ENCODE measurements around the gene MSH4.

Gene MSH4

DNA sequence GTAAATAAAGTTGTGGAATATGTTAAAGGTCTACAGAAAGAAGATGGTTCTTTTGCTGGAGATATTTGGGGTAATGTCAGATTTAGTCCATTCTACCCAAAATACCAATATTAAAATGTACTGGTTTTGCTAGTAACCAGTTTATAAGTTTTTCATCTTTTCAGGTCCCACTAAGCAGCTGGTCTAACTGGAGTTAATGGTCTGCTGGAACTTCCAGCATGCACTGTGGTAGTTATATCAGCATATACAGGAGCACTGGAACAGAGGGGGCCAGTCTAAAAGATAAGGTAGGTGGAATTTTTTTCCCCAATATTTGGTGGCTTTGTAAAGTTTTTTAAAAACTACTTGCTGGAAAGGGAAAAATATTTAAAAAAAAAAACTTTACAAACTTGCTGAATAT is 6.7 kb upstream of the MSH4 start:
- Histone ChIP-seq H3K79me1 (ENCODE audit: low read depth, low read length) (no peaks in the 10 kb centered on the region), H4K91ac (ENCODE audit: low read depth, low read length, poor library complexity) (no peak overlapping the region), H2AK5ac (ENCODE audit: low read depth, low read length) (no peak overlapping the region), H2BK12ac (ENCODE audit: low read length) (no peak overlapping the region), H2BK15ac (ENCODE audit: low read length) (no peak overlapping the region), H2AFZ (ENCODE audit: low read length) (no peak overlapping the region), H3K14ac (ENCODE audit: low read length) (no peak overlapping the region), H3K9ac (ENCODE audit: low read depth, low read length, poor library complexity) (no peak overlapping the region), H2BK5ac (ENCODE audit: low read length) (no peak overlapping the region), H3K18ac (ENCODE audit: low read length) (no peak overlapping the region), H2BK120ac (ENCODE audit: low read depth, low read length) (no peak overlapping the region), H3K4ac (ENCODE audit: low read length) (no peak overlapping the region), H3K4me3 (ENCODE audit: low read length in 2 of 2) (no peak overlapping the region), H3K27me3 (ENCODE audit: control insufficient read depth in 3 of 3, insufficient read depth in 3 of 3, low read depth in 1 of 3, low read length in 3 of 3) (no peaks in the 10 kb centered on the region), H3K27ac (replicated peaks; ENCODE audit: low read length) (no peak overlapping the region), H3K23ac (ENCODE audit: low read depth, low read length, poor library complexity) (no peak overlapping the region), H3K9me3 (replicated peaks in 1 of 2; ENCODE audit: control insufficient read depth in 2 of 2, insufficient read depth in 1 of 2, low read depth in 1 of 2, low read length in 2 of 2) (no peaks in the 10 kb centered on the region), H3K4me1 (ENCODE audit: control insufficient read depth in 2 of 2, insufficient read depth in 1 of 2, low read depth in 1 of 2, low read length in 2 of 2) (peaks cover 2 to 14% of the 10 kb centered on the region in 2 donors), H4K8ac (ENCODE audit: low read depth, low read length) (no peak overlapping the region), H3K36me3 (replicated peaks in 1 of 2; ENCODE audit: control insufficient read depth in 2 of 2, insufficient read depth in 2 of 2, low read length in 2 of 2) (peaks cover 14 to 80% of the 10 kb centered on the region in 2 donors), H3K4me2 (ENCODE audit: insufficient read depth, low read length, poor library complexity, severe bottlenecking) (no peak overlapping the region)
- DNase-seq (ENCODE audit: low spot score) = no peak

DNA sequence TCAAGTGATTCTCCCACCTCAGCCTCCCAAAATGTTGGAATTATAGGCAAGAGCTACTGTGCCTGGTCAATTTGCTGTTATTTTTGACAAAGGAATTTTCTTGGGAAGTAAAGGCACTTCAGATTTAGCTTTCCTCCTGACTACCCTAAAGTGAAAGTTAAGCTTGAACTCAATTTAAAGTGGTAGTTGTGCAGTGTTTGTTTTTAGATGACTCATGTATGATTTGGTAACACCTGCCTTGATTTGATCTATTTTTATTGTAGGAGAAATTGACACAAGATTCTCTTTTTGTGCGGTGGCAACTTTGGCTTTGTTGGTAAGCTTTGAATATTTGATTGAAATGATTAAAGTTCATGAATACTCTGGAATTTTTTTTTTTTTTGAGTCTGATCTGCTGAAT is 5.7 kb upstream of the MSH4 start:
- Histone ChIP-seq H2AFZ (ENCODE audit: low read length) (no peak overlapping the region), H2BK12ac (ENCODE audit: low read length) (no peak overlapping the region), H2BK15ac (ENCODE audit: low read length) (no peak overlapping the region), H2AK5ac (ENCODE audit: low read depth, low read length) (no peak overlapping the region), H4K91ac (ENCODE audit: low read depth, low read length, poor library complexity) (no peak overlapping the region), H3K18ac (ENCODE audit: low read length) (no peak overlapping the region), H4K8ac (ENCODE audit: low read depth, low read length) (no peak overlapping the region), H3K9me3 (replicated peaks in 1 of 2; ENCODE audit: control insufficient read depth in 2 of 2, insufficient read depth in 1 of 2, low read depth in 1 of 2, low read length in 2 of 2) (no peaks in the 10 kb centered on the region), H3K4me2 (ENCODE audit: insufficient read depth, low read length, poor library complexity, severe bottlenecking) (no peak overlapping the region), H2BK120ac (ENCODE audit: low read depth, low read length) (no peak overlapping the region), H3K4me1 (ENCODE audit: control insufficient read depth in 2 of 2, insufficient read depth in 1 of 2, low read depth in 1 of 2, low read length in 2 of 2) (peaks cover 2 to 14% of the 10 kb centered on the region in 2 donors), H3K36me3 (replicated peaks in 1 of 2; ENCODE audit: control insufficient read depth in 2 of 2, insufficient read depth in 2 of 2, low read length in 2 of 2) (peaks cover 21 to 91% of the 10 kb centered on the region in 2 donors), H3K27ac (replicated peaks; ENCODE audit: low read length) (no peak overlapping the region), H3K27me3 (ENCODE audit: control insufficient read depth in 3 of 3, insufficient read depth in 3 of 3, low read depth in 1 of 3, low read length in 3 of 3) (no peaks in the 10 kb centered on the region), H3K4ac (ENCODE audit: low read length) (no peak overlapping the region), H3K23ac (ENCODE audit: low read depth, low read length, poor library complexity) (no peak overlapping the region), H3K14ac (ENCODE audit: low read length) (no peak overlapping the region), H3K4me3 (ENCODE audit: low read length in 2 of 2) (no peak overlapping the region), H3K79me1 (ENCODE audit: low read depth, low read length) (no peaks in the 10 kb centered on the region), H3K9ac (ENCODE audit: low read depth, low read length, poor library complexity) (no peak overlapping the region), H2BK5ac (ENCODE audit: low read length) (no peak overlapping the region)
- WGBS, 2 donors (ENCODE audit: extremely low coverage in 2 of 2, insufficient read length in 2 of 2, insufficient replicate concordance in 1 of 2) = no CpG with 5 or more reads among the region's 1 CpG
- no peak for DNase-seq (ENCODE audit: low spot score)

DNA sequence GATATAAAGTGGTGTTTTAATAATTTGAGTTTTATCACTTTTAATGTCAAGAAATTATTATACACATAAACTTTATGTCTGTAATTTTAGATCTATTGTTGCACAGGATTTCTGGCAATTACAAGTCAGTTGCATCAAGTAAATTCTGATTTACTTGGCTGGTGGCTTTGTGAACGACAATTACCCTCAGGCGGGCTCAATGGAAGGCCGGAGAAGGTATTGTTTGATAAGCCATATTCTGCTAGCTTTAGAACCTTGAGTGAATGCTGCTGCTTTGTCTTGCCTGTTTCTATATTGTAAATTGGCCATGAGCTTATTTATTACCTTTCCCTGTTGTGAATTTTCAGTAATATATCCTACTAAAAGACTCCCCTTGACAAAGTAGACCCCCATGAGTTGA is 4.6 kb upstream of the MSH4 start:
- no peak overlapping the region for H3K4me3 ChIP-seq (ENCODE audit: low read length in 2 of 2)
- H3K27me3 ChIP-seq (ENCODE audit: control insufficient read depth in 3 of 3, insufficient read depth in 3 of 3, low read depth in 1 of 3, low read length in 3 of 3) = no peaks in the 10 kb centered on the region
- H2AK5ac ChIP-seq (ENCODE audit: low read depth, low read length) = no peak overlapping the region
- H2AFZ ChIP-seq (ENCODE audit: low read length) = no peak overlapping the region
- no peak overlapping the region for H3K4me2 ChIP-seq (ENCODE audit: insufficient read depth, low read length, poor library complexity, severe bottlenecking)
- H3K36me3 ChIP-seq (replicated peaks in 1 of 2; ENCODE audit: control insufficient read depth in 2 of 2, insufficient read depth in 2 of 2, low read length in 2 of 2) = peaks cover 28 to 100% of the 10 kb centered on the region in 2 donors
- no peak overlapping the region for H3K4ac ChIP-seq (ENCODE audit: low read length)
- H2BK15ac ChIP-seq (ENCODE audit: low read length) = no peak overlapping the region
- H4K8ac ChIP-seq (ENCODE audit: low read depth, low read length) = no peak overlapping the region
- no peak overlapping the region for H3K23ac ChIP-seq (ENCODE audit: low read depth, low read length, poor library complexity)
- no peak overlapping the region for H2BK12ac ChIP-seq (ENCODE audit: low read length)
- H4K91ac ChIP-seq (ENCODE audit: low read depth, low read length, poor library complexity) = no peak overlapping the region
- peaks cover 2 to 14% of the 10 kb centered on the region in 2 donors for H3K4me1 ChIP-seq (ENCODE audit: control insufficient read depth in 2 of 2, insufficient read depth in 1 of 2, low read depth in 1 of 2, low read length in 2 of 2)
- no peak overlapping the region for H3K9ac ChIP-seq (ENCODE audit: low read depth, low read length, poor library complexity)
- no peak for DNase-seq (ENCODE audit: low spot score)
- H2BK120ac ChIP-seq (ENCODE audit: low read depth, low read length) = no peak overlapping the region
- H3K9me3 ChIP-seq (replicated peaks in 1 of 2; ENCODE audit: control insufficient read depth in 2 of 2, insufficient read depth in 1 of 2, low read depth in 1 of 2, low read length in 2 of 2) = no peaks in the 10 kb centered on the region
- no peak overlapping the region for H2BK5ac ChIP-seq (ENCODE audit: low read length)
- WGBS, 2 donors (ENCODE audit: extremely low coverage in 2 of 2, insufficient read length in 2 of 2, insufficient replicate concordance in 1 of 2) = no CpG with 5 or more reads among the region's 3 CpGs
- no peaks in the 10 kb centered on the region for H3K79me1 ChIP-seq (ENCODE audit: low read depth, low read length)
- H3K27ac ChIP-seq (replicated peaks; ENCODE audit: low read length) = no peak overlapping the region
- no peak overlapping the region for H3K18ac ChIP-seq (ENCODE audit: low read length)
- no peak overlapping the region for H3K14ac ChIP-seq (ENCODE audit: low read length)

DNA sequence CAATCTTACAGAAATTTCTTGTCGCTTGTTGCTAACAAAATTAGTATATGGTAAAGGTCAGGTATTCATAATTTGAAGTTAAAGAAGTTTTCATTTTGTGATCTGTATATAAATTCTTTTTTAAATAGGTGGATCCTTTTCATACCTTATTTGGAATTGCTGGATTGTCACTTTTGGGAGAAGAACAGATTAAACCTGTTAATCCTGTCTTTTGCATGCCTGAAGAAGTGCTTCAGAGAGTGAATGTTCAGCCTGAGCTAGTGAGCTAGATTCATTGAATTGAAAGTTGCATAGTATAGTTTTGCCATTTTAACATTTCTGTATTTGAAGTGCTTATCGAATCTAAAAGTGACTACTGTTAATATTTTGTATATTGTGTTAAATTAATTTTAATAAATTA is 2.3 kb upstream of the MSH4 start:
- no peak overlapping the region for H2BK15ac ChIP-seq (ENCODE audit: low read length)

More for the DNA sequence above, 2.3 kb upstream of the MSH4 start:
- no peak overlapping the region for H2BK120ac ChIP-seq (ENCODE audit: low read depth, low read length)
- H3K27me3 ChIP-seq (ENCODE audit: control insufficient read depth in 3 of 3, insufficient read depth in 3 of 3, low read depth in 1 of 3, low read length in 3 of 3) = no peaks in the 10 kb centered on the region
- H3K14ac ChIP-seq (ENCODE audit: low read length) = no peak overlapping the region
- no peak overlapping the region for H3K18ac ChIP-seq (ENCODE audit: low read length)
- no peak overlapping the region for H3K27ac ChIP-seq (replicated peaks; ENCODE audit: low read length)
- H4K8ac ChIP-seq (ENCODE audit: low read depth, low read length) = no peak overlapping the region
- H3K9me3 ChIP-seq (replicated peaks in 1 of 2; ENCODE audit: control insufficient read depth in 2 of 2, insufficient read depth in 1 of 2, low read depth in 1 of 2, low read length in 2 of 2) = no peaks in the 10 kb centered on the region
- DNase-seq (ENCODE audit: low spot score) = no peak
- no peak overlapping the region for H2BK5ac ChIP-seq (ENCODE audit: low read length)
- H3K4me2 ChIP-seq (ENCODE audit: insufficient read depth, low read length, poor library complexity, severe bottlenecking) = no peak overlapping the region
- no peak overlapping the region for H2AK5ac ChIP-seq (ENCODE audit: low read depth, low read length)
- H3K9ac ChIP-seq (ENCODE audit: low read depth, low read length, poor library complexity) = no peak overlapping the region
- H3K4me3 ChIP-seq (ENCODE audit: low read length in 2 of 2) = no peak overlapping the region
- H2BK12ac ChIP-seq (ENCODE audit: low read length) = no peak overlapping the region
- no peak overlapping the region for H2AFZ ChIP-seq (ENCODE audit: low read length)
- no CpG with 5 or more reads among the region's 2 CpGs for WGBS, 2 donors (ENCODE audit: extremely low coverage in 2 of 2, insufficient read length in 2 of 2, insufficient replicate concordance in 1 of 2)
- H3K4ac ChIP-seq (ENCODE audit: low read length) = no peak overlapping the region
- H3K23ac ChIP-seq (ENCODE audit: low read depth, low read length, poor library complexity) = no peak overlapping the region
- H3K79me1 ChIP-seq (ENCODE audit: low read depth, low read length) = no peaks in the 10 kb centered on the region
- no peak overlapping the region for H4K91ac ChIP-seq (ENCODE audit: low read depth, low read length, poor library complexity)
- peaks cover 0 to 2% of the 10 kb centered on the region in 2 donors for H3K4me1 ChIP-seq (ENCODE audit: control insufficient read depth in 2 of 2, insufficient read depth in 1 of 2, low read depth in 1 of 2, low read length in 2 of 2)
- H3K36me3 ChIP-seq (replicated peaks in 1 of 2; ENCODE audit: control insufficient read depth in 2 of 2, insufficient read depth in 2 of 2, low read length in 2 of 2) = peaks cover 30 to 94% of the 10 kb centered on the region in 2 donors

All from neuronal stem cell (in vitro differentiated cells).